Stimulated activated CD4-positive, alpha-beta T cell treated with anti-CD3 and anti-CD28 coated beads, Interleukin-15, amount 100 ng/mL, for 24 hours (primary cell): Measurements from ENCODE around the gene VTCN1.
"Not testable (repeated sequence)": the region's sequence is repeated elsewhere in the genome, so short reads cannot be mapped to it uniquely, and the experiment has no call there.

ENCODE experiments used
- DNase-seq: peaks from one replicate; pipeline ENCODE4 v3.0.0-alpha.2; 2020

Gene VTCN1

DNA sequence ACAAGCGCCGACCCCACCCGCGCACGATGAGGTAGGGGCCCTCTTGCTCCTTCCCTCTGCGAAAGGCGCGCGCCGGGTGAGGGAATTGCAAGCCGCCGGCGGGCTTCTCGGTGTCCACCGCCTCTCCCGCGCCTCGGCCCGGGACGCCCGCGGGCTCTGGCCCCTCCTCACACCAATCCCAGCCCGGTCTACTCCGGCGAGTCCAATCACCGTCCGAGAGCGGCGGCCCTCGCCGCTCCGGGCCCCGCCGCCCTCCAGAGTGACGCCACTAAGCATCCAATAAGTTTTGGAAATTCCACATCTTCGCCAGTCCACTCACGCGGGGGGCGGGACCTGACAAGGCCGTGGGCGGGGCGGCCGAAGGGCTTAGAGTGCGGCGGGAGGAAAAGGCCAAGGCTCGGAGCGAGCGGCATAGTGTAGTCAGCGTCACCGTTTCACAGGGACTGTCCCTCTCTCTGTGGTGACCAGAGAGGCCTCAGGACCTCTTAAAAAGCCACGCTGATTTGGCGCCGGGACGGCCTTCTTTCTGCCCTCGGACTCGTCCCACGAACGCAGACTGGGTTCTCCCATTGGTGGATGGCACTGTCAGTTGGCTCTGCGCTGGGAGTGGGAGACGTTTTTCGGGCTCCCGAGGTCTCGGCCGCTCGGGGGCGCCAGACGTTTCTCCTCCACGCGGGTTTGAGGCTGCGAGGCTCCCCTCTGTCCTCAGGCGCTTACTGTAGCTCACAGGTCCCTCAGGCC is 89.0 kb downstream of the VTCN1 start, which contains the start of gene TRIM45:
TRIM45 (minus strand) TSS at position 161 of the 741 bp plus-strand sequence. CDS start 548 bp downstream, outside the sequence.
- peak; percentile 91 for DNase-seq

DNA sequence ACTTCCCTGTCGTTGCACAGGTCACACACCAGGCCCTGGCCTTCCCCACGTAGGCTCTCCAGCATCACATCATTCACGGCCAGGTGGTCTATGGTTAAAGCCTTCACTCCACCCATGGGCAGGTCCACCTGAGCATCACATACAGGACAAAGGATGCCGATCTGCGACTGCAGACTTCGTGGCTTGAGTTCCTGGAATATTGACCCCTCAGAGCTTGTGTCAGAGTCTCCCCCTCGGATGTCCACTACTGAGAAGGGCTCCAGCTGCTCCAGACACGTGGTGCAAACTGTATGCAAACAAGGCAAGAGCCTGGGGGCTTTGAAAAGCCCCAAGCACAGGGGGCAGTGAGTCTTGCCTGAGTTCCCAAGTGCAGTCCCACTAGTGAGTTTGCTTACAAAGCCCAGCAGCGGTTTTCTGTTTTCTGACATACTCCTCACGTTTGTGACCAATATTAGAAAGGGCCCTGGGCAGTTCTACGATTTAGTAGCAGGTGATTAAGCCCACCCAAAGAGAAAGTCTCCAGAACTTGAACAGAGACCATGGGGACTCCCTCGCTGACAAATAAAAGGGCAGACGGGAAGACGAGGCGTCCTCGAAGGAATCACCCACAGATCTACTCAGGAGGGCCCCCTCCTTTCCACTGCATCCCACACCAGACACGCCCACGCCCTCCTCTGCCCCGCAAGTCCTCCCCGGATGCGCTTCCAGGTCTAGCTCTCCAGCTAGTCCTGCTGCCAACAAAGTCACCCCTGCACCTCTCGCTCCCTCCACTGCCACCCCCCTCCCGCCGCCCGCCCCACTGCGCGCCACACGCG is 89.7 kb downstream of the VTCN1 start:
- no peak for DNase-seq

DNA sequence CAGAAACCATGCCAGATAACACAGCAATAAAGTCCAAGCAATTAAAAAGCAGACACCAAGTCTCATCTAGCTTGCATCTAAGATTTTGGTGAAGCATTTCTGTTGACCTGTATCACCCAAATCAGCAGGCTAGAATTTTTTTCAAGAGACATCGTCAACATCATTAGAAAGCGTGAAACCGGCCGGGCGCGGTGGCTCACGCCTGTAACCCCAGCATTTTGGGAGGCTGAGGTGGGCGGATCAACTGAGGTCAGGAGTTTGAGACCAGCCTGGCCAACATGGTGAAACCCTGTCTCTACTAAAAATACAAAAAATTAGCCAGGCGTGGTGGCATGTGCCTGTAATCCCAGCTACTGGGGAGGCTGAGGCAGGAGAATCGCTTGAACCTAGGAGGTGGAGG is 91.6 kb downstream of the VTCN1 start:
- not testable (repeated sequence) for DNase-seq

DNA sequence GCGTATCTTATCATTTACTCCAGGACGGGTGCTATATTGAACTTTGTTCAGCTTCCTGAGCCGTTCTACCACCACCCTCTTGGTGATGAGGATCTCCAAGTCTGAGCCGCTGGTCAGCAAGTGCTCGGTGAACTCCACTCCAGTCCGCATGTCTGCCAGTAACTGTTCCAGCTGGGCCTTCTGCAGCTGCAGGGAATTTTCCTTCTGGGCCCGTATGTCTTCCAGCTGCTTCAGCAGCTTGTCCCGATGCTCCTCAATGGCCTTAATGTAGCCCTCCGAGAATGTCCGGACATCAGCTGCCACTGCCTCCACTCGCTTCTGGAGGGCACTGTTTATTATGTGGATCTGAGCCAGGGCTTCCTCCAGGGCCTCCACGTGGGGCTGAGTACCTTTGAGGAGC is 92.6 kb downstream of the VTCN1 start:
- no peak for DNase-seq

DNA sequence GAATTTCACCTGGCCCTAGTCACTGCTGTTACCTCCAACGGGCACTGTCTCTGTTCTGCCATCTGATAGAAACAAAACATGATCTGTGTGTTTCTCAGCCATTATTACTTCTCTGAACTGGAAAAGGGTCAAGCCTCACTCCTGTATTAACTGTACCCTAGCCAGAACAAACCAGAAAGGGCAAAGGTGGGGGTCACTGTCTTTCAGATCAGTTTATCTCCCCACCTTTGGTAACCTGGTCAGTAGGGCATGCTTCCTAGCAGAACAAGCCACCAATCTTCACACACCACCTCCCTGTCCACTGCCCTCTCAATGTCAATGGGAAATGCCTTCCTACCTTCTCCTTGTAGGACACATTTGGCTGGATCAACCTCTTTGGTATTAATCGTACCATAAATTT is 93.0 kb downstream of the VTCN1 start:
- DNase-seq: no peak

DNA sequence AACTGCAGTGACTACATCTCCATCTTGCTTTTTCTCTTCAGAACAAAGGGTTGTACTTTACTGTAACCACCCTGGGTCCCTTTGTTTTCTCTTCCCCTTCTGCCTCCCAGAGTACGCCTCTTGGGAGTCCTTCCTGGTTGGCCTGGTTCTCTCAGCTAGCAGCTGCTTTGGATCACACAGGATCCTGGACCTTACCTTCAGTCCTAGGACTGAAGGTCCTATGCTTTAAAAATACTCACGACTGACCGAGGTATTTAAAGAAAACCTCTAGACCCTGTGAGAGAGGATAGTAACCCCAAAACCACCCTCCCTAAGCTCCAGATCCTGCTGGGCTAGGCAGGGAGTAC is 94.0 kb downstream of the VTCN1 start:
- no peak for DNase-seq

DNA sequence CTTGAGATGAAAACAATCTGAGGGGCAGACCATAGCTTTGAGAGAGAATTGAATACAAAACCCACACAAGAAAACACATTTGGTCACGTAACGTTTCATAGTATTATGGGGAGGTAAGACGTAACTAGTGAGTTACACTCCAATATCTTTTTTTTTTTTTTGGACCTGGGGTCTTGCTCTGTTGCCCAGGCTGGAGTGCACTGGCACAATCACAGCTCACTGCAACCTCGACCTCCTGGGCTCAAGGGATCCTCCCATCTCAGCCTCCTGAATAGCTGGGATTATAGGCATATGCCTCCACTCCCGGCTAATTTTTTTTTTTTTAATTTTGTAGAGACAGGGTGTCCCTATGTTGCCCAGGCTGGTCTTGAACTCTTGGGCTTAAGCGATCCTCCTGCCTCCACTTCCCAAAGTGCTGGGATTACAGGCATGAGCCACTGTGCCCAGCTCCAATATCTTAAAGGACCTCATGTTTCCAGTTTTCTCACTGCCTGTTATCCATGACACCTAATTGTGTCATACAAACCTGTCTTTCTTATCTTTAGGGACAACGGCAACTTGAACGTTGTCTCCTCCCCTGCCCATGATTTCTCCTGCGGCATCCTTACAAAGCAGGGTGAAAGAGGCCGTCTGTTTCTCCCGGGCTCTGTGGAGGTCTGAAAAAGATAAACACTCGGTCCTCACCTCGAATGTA is 94.5 kb downstream of the VTCN1 start:
- DNase-seq: no peak

DNA sequence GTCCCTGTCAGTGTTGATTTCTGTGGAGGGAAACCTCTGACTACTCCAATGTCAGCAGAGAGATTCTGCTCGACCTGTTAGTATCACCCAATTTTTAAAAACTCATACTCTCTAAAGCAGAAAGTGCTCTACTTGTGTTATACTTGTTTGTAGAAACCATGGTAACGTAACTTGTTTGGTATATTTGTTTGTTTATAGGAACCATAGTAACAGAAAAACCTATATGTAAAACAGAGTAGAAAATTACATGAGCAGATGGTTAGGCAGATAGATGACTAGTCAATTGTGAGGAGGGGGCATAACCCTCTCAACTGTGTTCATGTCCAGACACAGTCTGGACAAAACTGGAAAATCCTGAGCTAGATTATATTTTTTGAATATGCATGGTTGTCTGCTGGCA is 95.8 kb downstream of the VTCN1 start:
- DNase-seq: no peak

DNA sequence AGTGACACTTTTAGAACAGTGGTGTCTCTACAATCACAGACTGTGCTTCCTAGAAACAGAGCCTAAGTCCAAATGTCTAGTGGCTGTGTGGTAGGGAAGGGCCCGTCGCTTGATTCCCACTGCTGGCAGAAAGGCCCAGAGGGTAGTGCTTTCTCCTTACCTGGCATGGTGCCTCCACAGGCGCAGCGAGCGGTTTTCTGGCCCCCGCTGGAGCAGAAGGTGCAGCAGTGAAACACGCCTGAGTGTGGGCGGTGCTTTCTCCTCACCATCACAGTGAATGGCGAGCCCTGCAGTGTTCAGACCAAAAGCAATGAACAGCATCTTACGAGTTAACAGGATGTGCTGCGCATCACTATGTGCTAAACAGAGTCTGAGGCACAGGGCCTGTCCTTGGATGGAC is 97.5 kb downstream of the VTCN1 start:
- no peak for DNase-seq

DNA sequence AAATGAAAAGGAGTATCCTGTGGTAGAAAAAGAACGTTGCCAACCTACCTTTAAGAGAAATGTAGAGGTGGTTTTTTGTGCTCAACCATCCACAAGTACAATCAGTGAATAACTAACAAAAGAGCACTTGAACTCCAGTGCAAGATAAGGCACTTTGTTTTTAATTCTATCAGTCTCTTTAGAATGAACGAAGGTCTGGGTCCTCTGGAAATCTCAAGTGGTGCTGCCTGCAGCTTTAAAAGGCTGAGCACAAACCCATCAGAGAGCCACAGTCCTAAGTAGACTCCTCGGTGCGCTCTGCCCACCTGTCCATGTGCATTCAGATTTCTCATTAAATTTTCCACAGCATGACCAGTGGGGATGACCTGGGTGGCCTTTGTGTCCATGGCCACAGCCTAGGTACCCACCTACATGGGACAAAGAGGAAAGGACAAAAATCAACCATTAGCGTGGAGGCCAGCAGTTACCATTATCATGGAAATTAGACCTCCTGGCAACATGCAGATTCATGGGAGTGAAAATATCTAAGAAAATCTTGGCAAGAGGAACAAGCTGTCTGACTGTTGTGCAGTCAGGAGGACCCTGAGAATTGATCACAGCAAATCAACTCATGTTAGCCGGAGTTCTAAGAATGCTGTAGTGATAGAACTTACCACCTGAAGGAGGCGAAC is 98.5 kb downstream of the VTCN1 start:
- DNase-seq: no peak

DNA sequence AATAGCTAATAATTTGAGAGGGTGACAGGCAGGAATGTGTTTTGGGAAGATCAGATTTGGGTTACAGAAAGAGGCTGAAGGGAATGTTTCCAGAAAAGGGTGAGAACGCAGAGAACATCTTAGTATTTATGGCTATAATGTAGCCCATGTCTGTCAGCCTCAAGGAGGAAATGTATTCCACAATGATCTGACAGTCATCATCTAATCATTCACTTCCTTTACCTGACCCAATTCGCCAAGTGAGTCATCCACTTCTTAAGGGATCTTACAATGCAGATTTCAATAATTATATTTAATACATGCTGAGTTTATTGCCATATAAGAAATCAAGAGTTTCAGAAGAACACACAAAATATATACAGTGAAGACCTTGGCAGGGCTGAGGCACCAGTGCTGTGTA is 100.0 kb downstream of the VTCN1 start:
- DNase-seq: no peak

DNA sequence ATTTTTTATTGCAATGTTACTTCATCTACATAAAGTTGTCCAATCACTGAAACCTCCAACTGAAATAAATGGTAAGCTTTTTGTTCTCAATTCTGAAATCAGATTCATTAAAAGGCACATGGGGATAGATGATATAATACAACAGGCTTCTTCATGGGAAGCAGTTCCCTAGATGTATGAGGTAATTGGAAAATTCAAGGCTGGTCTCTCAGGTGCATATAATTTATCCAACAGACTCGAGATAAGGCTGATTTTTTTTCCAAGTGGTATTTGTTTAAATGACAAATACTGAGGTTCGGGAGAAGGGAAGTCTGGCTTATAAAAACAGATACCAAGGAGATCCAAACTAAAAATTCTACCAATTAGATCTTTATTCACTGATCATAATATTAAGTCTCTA is 103.4 kb downstream of the VTCN1 start:
- no peak for DNase-seq

DNA sequence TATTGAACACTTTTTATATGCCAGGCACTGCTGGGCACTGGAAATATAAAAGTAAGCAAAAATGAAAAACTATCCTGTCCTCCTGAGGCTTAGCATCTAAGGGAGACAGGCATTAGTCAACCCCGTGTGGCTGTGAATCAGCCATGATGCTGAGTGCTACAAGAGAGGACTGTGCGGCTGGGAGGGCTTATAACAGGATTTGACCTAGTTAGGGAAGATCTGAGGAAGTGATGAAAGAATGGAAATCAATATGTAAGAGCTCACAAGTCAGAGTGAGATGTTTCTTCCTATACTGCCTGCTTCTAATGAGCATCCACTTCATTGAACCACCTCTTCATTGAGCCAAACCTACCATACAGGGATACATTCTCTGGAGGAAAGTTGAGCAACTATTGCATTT is 104.2 kb downstream of the VTCN1 start:
- peak; percentile 14 for DNase-seq

DNA sequence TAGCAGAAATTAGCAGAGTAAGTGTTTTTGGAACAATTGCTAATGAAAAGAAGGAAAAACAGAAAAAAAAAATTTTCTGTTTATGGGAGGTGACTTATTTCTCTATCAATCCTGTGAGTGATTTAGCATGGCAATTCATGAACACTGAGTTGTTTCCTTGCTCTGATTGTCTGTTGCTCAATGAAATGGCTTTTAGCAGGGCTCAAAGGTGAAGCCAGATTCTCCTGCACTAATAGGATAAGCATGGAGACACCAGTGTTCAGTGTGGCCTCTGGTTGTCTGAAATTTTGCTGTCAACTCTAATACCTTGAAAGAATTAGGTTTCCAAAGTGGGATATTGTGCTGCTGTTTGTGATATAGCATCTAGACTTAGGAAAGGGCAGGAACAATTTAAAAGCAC is 105.0 kb downstream of the VTCN1 start:
- no peak for DNase-seq

DNA sequence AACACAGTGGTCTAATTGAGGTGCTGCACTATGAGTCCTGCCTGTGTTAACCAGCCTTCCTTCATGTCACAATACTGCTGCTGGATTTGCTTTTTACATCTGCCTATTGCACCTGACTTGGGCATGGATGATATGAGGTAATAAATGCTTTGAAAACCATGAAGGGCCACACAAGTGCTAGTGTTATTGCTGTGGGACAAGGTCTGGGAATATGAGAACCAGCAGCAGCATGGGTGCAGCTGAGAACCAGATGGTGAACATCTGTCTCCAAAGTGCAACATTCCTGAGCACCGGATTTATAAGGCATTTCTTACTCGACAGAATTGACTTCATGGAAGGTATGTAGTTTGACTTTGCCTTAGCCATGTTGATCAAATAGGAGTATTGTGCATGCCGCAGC is 105.7 kb downstream of the VTCN1 start:
- DNase-seq: no peak

DNA sequence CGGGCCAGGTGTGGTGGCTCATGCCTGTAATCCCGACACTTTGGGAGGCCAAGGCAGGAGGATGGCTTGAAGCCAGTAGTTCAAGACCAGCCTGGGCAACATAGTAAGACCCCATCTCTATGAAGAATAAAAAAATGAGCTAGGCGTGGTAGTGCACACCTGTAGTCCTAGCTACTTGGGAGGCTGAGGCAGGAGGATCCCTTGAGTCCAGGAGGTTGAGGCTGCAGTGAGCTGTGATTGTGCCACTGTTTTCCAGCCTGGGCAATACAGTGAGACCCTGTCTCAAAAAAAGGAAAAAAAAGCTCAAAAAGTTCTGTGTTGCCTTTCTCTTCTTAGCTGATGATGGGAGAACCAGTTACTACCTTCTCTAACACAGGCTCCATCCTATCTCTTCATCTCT is 108.9 kb downstream of the VTCN1 start:
- DNase-seq: not testable (repeated sequence)

DNA sequence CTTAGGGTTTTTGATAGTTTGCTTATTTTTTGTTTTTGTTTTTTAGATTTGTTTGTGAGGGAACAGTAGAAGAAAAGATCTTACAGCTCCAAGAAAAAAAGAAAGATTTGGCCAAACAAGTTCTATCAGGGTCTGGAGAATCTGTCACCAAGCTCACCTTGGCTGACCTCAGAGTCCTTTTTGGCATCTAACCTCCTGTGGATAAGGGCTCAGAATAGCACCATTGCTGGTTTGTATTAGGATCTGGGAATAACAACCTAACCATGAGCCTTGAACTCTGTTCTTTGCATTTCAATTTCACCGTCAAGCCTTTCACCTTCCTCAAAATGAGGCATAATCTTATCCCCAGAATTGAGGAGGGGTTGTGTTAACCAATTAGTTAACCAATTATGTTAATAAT is 109.4 kb downstream of the VTCN1 start:
- no peak for DNase-seq

DNA sequence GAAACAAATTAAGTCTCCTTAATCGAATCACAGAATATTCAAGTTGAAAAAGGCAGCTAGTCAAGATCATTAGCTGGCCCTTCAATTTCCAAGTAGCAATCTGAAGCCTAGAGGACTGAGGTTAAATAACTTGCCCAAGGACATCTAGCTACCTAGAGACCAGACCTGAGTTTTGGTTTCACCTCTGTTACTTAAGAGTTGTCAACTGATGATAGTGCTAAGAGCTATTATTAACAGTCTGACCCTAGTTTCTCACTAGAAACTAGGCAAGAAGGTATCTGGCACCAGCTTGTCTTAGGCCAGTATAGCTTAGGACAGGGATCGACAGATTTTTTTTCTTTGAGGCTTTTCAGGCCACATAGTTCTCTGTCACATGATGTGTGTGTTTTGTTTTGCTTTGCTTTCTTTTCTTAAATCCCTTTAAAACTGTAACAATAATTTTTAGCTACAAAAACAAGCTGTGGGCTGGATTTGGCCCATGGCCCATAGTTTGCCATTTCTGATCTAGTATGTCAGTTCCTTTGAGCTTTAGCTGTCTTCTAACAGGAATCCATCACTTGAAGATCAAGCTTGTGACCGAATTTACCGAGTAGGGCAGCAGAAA is 112.3 kb downstream of the VTCN1 start:
- no peak for DNase-seq

DNA sequence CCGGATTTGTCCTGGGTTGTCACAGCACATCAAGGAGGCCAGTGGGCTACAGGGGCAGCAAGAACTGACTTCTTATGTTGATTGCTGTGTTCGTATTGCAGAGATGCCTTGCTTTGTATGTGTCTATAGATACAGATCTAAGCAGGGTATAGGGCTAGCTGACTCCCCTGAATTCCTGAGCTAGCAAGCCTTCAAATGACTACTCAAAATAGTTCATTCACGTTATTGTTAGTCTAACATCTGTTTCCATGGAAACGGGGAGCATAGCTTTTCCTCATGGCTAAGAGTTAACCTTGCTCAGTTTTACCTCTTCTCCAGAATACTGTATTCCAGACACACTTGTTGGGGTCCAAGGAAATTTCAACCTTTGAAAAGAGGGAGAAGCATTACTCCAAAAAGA is 113.3 kb downstream of the VTCN1 start:
- no peak for DNase-seq

DNA sequence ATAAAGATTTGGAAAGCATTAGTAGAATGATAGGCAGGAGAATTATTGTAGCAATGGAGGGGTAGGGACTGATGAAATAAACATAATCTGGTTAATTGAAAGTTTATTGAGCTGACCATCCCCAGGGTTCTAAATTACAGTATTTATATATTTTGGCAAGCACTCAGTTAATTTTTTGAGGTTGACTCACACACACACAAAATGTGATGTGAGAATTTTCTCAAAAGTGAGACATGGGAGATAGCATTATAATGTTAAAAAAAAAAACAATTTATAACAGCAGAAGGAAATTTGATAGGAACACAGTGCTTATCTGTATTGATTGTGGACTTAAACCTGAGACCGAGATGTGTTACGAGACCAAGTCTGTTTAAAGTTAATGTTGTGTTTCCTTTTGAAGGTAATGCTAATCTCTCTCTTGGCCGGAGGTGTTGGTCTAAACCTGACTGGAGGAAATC is 113.7 kb downstream of the VTCN1 start:
- no peak for DNase-seq

DNA sequence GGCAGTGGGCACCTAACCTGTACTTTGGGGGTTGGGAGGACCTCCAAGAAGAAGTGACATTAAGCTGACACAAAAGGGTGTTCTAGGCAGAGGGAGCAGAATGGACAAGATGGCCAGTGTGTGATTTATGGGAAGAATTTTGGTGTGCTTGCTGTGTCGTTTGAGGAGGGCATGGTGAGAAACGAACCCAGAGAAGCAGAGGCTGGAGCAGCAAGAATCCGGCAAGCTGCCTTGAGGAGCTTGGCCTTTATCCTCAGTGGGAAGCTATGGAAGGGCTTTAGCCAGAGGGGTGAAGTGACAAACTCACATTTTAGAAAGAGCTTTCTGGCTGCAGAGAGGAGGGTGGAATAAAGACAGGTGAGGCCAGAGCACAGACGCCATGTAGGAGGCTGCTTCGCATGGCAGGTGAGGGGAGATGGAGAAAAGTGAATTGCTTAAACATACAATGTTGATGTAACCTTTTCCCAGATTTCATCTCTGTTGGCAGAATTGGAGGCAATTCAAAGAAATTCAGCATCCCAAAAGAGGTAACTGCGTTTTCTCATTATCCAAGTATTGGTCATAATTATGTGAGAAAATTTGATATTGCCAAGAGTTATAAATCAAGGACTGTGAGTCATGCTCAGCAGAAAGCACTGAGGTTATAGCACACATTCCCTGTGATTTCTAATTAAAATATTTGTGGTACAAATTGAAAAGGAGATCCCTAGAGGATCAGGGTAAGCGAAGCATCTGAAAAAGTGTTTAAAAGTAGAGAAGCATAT is 115.7 kb downstream of the VTCN1 start:
- no peak for DNase-seq
